GM21528 (cell line): Measurements from ENCODE around the gene EHBP1.
"Not testable (repeated sequence)": the region's sequence is repeated elsewhere in the genome, so short reads cannot be mapped to it uniquely, and the experiment has no call there.

Source experiments
- ATAC-seq: cut with Tn5 transposase; IDR thresholded peaks from one replicate; pipeline ENCODE4 v1.9.1; 2021; ENCODE audit warnings: mild to moderate bottlenecking, moderate library complexity; ENCODE audit not compliant: unreplicated experiment, low FRiP score

The EHBP1 gene

DNA sequence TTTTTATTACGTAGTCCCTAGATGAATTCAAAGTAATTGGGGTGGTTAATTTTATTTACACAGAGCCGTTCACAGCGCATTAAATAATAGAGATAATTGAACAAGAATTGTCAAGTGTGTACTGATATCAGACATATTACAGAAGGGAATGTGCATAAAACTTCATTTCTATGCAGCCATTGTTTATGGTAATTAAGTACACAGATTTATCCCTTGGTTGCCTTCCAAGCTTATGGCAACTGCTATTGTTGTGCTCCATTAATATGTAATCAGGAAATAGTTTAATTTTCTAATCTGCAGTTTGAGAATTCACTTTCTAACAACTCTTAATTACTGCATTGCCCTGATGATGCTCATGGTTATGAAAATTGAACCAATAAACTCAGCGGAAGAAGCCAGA, 297.8 kb downstream of the EHBP1 start:
- no peak for ATAC-seq

DNA sequence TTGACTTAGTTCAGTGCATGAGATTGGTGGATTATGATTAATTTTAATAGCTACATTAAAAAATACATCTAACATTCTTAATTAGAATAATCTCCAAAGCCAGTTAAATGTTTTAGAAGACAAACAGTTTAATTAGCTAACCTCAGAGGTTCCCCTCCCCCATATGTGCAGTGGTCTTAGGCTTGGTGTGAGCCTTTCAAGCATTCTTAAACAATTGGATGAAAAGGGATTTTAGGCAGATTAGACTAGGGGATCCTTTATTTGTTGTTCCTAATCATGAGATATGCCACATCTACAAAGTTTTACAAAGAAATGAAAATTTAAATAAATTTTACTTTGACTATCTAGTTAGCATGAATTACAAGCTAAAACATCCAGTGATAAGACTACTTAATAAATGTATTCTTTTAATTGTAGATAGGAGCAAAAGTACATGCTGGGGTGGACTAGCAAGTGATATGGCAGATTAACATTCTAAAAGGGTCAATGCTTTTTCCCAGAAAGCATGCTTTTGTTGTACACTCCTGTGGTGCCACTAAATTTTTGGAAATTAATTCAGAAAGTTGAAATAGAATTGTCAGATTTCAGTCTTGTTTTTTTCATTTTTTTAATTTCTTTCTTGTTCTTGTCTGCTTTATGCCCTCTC, 302.4 kb downstream of the EHBP1 start:
- no peak for ATAC-seq

DNA sequence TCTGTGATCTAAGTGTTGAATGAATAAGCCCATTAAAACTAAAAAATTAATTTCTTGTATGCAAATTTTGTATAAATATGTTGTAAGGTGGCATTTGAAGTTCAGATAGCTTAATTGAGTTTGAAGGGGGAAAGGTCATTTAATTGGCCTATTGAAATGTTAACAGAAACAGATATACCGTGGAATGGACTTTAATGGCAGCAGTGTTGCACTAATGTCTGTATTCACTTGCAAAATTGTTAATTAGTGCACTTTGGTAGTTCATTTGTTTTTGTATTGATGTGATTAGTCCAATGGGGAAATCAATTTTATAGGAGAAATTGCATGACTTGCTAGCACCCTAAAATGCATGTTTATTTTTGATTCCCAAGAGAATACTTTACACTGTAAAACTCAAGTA, 303.3 kb downstream of the EHBP1 start:
- ATAC-seq = no peak

DNA sequence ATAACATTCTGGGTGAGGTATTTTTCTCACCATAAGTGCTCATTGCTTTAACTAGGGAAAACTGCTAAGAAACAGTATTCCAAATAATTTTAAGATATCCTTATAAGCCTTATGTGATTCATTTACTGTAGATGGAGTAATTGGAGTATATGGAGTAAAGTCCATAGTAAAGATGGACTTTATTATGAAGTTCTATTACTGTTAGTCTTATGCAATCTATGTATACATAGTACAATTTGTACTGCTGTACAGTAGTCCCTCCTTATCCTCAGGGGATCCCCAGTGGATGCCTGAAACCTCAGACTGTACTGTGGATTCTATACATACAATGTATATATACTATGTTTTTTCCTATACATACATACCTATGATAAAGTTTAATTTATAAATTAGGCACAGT, 304.0 kb downstream of the EHBP1 start:
- no peak for ATAC-seq

DNA sequence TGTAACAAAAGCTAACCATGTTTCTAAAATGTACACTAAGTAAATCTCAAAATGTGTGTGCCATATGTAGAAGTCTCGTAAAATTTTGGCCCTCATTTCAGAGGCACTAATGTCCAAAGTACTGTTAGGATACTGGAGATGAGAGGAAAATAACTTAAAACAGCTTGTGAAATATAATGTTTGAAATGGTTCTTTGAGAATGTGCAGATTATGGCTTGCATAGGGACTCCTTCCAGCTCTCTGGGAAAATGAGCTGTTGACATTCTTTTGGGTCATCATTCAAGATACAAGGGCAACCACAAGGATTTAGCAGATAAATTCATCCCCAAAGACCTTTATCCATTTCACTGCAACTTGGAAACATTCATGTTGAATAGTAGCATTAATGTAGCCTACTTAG, 307.0 kb downstream of the EHBP1 start:
- no peak for ATAC-seq

DNA sequence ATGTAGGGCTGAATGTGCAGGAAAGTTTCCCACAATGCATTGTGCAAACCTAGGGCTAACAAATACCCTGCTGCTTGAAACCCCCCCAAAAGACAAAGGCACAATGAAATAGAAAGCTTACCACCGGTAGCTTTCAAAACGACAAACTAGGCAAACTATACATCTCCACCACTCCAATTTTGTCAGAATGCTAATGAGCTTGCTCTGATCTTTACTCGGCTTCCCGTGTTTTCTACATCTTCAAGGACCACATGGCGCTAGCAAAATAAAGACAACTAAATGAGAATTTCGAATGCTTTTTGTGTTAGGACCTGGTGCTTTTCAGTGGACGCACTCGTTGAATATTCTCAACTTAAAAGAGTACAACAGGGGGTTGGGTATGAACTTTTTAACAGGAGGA, 307.9 kb downstream of the EHBP1 start:
- no peak for ATAC-seq

DNA sequence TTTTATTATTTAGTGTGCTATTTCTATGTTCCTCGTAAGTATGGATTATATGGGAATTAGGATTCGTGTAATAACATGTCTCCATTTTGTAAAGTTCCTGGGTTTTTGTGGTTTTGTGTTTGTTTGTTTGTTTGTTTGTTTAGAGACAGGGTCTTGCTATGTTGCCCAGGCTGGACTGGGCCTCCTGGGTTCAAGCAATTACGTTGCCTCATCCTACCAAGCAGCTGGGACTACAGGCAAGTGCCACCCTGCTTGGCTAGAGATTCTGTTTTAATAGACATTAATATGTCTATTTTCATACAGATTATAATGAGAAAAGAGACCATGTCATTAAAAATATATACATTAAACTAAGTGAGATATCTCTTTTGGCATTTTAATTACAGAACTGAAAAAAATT, 309.9 kb downstream of the EHBP1 start:
- ATAC-seq = no peak

DNA sequence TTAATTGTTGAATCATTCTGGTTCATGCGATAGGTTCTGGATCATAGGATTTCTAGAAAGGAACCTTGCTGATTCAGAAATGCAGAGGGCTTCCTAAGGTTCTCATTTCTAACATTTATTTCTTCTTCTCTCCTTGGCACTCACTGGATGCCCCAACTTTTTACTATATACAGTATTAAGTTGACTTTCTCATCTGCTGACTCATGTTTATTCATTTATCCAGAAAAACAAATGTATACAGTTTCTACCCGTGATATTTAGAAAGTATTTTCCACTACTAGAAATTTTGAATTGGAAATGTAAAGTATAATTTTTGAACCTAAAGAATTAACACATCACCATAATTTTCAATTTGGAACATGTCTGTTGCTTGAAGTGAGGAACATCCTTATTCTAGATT, 312.9 kb downstream of the EHBP1 start:
- no peak for ATAC-seq

DNA sequence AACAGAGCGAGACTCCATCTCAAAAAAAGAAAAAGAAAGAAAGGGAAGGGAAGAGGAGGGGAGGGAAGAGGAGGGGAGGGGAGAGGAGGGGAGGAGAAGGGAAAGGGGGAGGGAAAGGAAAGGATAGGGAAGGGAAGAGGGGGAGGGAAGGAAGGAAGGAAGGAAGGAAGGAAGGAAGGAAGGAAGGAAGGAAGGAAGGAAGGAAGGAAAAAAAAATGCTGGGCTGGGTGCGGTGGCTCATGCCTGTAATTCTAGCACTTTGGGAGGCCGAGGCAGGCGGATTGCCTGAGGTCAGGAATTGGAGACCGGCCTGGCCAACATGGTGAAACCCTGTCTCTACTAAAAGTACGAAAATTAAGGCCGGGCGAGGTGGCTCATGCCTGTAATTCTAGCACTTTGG, 314.2 kb downstream of the EHBP1 start:
- not testable (repeated sequence) for ATAC-seq

DNA sequence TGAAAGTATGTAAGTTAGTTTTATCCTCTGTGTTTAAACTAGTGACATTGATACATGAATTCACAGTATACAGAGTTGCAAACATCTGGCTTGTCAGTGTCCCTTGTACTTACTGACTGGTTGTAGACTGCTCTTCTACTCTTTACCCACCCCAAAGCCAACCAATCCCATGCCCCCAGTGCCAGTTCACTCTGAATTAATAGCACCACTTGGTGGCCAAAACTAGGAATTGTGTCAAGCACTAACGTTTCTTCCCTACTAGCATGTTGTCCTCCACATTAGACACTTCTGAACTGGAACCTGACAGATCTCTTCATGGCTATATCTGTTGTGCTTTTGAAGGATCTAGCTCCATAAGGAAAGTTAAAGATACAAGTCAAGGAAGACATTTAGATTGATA, 317.9 kb downstream of the EHBP1 start:
- no peak for ATAC-seq

DNA sequence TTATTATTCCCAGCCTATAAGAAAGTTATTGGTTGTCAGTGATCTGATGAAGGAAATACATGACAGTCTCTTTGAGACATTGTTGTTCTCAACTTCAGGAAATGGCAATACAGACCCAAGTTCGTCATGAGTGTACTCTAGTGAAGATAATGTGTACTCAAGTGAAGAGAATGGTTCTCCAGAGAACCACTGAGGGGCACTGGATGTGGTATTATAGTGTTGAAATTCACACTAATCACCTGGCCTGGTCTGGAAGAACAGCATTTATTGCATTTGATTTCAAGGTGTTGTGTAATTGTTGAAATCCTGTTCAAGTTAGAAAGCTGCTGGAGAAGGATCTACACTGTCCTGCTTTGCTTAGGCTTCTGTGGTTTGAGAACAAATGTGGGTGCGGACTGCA, 321.7 kb downstream of the EHBP1 start:
- ATAC-seq = no peak

DNA sequence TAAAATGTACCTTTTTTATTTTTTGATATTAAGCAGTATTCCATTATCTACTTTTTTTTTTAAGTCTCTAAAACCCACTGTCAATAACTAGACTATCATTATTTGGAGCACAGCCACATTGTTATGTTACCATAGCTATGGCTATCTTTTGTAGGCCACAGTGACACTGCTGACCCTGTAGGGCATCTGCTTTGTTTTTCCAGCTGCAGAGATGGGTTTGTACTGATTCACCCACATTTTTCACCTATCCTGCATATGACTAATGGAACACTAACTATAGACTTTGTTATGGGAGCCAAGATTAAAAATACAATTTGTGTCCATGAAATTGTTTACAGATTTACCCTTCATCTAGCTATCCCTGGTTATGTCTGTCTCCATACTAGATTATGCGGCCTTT, 323.5 kb downstream of the EHBP1 start:
- no peak for ATAC-seq

DNA sequence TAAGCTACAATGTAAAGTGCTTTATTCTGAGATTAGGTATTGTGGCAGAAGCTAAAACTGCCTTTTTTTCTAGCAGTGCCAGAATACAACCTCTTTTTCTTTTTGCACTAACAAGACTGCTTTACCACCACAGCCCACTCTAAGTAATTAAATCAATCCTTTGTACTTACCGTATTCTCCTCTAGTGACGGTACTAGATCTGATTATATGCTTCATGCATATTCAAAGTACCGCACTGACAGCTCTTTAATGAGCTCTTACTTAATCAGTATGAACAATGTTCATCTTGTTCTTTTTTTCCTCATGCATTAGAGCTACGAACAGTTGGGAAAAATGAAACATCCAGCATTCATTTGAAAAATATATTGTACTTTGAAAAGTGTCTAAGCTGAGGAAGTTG, 329.0 kb downstream of the EHBP1 start:
- no peak for ATAC-seq

DNA sequence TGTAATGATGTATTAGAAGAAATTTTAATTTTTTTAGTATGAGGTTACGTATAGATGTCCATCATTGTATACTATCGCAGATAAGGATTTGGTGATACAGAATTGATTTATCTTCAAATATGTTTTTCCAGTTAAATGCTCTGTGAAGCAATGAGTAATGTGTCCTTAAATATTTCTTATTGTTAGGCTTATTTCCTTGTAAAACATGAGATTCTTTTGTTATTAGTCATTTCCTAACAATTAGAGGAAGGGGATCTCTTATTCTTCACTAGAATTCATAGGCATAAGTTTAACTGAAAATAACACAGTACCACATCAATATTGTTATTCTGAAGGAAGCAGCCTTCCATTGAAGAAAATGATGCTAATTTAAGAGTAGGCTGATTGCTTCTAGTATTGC, 329.7 kb downstream of the EHBP1 start:
- ATAC-seq = no peak

DNA sequence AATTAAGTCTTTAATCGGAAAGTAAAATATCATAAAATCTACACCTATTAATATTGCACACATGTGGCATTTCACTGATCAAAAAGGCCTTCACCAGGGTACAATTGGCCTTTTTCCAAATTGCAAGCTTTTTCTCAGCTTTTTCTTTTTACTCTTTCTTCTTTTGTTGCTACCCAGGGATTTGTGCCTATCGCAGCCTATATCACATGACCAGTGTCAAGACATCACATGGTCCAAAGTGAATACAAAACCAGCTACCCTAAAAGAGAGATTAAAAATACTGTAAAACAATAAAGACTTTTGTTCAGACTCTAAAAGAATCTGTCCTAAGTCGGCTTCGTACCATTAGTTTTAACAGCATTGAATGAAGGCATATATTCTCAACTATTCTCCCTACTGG, 330.1 kb downstream of the EHBP1 start:
- no peak for ATAC-seq

DNA sequence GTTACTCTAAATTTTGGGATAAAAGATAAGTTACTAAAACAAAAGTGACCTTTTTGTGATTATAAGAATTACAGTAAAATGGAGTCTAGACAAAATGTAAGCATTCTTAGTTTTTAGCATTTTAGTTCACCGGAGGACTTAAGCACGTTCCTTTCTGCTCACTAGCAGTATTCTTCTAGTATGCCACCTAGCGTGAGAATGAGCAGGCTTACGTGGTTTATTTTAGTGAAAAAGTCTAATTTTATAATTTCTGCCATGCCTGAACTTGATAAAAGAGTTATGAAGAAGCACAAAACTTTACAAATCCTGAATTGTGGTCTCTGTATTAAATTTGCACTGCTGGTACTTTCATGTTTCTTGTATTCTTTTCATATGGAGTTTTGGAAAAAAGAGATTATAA, 332.5 kb downstream of the EHBP1 start:
- ATAC-seq = no peak

DNA sequence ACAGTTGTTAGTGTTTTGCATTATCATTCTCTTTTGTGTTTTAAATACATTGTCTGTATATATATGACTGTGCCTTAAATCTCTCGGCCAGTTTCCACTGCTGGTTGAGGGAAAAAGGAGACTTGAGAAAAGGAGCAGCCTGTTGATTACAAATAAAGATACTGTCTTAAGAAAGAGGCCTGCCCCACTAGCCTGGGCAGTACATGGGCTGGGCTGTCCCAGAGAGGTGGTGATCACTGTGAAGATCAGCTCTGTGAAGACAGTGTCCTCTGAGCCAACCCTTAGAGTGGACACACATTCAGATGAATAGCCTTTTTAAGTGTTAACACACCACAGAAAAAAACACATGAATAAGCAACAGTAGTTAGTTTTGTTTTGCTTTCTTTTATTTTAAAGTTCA, 335.1 kb downstream of the EHBP1 start:
- no peak for ATAC-seq

DNA sequence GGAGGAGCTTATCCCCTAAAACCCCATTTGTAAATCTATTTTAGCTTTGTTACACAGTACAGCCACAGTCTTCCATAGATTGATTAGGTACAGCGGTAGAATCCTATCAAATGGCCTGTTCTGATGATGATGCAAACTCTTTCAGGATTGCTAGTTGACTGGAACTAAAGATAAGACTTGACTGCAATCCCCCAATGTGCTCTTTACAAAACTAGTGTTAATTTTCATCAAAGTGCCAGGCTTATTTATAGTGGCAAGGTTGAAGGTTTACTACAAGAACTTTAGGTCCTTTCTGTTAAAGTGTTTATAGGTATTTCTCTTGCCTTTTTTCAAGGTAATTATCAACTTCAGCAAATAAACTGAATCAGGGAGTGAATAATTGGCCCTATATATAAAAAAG, 336.1 kb downstream of the EHBP1 start:
- ATAC-seq = no peak

DNA sequence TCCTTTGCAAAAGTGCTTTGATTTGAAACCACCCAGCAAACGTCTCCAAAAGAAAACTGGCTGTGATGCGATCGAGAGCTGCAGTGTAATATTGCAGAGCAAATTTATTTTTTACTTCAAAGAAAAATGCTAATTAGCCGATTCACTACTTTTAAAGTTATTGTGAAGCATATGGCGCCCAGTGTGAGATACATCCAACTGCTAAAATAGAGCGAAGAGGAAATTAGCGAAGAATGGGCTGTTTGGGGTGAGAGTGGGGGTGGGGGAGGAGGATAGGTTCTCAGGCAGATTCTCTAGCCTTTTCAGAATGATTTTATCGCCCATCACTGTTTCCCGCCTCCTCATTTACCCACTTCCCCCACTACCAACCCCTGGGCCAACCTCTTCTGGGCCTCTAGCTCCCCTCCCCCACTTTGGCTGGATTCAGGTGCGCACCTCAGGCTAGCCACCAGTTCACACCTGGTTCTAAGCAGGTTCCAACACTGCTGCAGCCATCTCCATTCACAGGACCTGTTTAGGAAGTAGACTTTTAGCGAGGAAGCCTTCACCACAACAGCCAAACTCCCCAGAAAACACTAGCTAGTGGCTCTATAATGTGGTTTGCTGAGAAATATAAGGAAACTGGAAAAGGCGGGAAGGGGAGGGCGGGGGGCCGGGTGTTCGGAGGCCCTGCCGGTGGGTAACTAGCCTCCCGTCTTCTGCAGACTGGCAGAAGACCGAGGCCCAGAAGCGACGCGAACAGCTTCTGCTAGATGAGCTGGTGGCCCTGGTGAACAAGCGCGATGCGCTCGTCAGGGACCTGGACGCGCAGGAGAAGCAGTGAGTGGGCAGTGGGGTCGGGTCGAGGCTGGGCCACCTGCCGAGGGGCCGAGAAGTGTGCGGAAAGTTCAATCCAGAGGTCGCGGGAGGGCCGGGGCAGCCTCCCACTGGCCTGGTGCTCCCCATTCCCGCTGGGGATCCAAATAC, 339.1 kb downstream of the EHBP1 start:
- no peak for ATAC-seq

DNA sequence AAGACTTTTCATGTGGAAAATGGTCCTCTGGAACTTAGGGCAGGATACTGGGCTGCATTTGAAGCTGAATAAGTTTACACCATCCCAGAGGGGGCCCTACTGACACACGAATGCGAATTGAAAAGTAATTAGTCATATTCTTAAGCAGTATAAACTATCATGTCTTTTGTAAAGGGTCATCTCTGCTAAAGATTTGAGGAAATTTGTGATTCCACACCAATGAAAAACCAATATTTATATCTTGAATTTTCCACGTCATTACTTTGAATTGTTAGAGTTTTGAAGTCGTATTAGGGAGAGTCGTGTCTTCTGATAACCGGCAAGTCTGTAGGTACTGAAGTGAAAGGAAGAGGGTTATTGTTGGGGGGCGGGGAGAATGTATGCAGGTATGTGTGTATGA, 341.0 kb downstream of the EHBP1 start:
- no peak for ATAC-seq

DNA sequence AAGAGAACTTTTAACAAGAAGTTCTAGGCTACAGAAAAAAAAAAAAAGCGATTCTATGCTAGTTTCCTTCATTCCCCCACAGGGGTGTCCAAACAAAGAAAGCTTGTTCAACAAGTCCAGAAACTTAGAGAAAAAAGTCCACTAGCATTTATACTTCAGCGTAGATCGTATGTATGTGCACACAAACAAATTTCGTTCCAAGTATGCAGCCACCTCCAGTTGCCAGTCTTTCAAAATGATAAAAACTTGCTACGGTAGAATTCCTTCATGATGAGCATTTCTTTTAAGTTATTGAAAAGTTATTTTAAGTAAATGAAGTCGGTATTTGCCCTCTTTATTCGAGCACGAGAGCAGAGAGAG, 341.4 kb downstream of the EHBP1 start:
- no peak for ATAC-seq
